ENCODE data around the gene PRKCA.

PRKCA gene

DNA sequence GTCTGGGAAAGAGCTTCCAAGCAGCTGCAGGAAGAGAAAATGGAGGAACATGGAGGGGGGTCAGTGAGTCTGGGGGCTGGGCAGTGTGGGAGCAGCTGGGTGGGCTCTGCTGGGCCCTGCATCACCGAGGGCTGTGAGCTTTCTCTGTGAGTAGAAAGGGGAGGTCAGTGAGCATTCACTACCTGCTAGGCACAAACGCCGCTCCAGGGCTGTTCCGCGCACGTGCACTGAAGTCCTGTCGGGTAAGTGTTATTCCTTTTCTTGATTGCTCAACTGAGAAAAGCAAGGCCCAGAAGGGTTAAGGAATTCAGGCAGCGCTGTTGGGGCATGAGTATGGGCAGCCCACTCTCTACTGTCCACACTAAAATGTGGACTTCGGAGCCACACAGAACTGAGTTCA, 537.2 kb downstream of the PRKCA start:
- DNase-seq (ENCODE audit: low read depth), result no peak

DNA sequence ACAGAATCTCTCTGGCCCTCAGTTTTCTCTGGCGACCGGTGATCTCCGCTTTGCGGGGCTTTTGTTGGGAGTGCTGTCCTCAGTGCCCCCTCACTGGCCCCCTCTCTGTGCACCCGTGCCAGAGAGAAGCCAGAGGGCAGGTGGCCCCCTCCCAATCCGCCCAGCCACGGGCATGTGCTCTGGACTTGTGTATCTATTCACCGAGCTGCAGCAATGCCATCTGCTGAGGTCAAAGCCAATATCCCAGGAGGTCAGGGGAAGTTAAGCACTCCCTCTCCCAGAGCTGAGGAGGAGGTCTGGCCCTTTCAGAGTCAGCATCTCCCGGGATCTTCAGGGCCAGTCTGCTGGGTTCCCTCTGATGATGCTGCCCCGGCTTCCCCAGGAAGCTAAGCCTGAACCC, 537.6 kb downstream of the PRKCA start:
- no peak for DNase-seq (ENCODE audit: low read depth)

DNA sequence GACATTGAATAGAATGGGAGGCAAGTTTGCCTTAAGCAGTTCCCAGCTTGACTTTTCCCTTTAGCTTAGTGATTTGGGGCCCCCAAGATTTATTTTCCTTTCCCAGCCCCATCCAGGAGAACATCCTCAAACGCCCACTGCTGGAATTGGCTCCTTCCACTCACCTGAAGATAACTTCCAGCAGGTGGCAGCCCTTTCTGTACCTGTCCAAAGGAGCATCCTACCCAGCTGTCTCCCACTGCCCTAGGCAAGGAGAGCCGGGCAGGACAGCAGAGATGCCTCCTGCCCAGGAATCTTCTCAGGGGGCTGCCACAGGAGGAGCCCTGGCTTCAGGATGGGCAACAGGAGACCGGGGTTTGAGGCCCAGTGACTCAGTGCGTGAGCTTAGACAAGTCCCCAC, 538.9 kb downstream of the PRKCA start:
- no peak for DNase-seq (ENCODE audit: low read depth)

DNA sequence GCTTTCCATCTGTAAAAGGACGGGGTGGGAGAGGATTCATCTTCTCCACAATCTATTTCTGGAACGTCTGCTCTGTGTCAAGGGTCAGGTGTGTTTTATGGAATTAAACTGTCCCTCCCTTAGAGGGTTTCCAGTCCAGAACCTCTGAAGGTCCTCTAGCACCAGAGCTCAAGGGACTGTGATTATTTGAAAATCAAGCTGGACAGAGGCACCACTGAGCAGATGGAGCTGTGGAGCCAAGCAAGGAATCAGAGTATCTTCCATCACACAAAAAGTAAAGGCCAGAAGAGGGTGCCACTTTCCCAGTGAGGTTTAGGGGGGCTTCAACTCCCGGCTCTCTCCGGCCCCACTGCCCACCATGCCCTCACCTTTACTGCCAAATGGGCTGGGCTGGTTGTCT, 539.3 kb downstream of the PRKCA start:
- DNase-seq (ENCODE audit: low read depth), result no peak

DNA sequence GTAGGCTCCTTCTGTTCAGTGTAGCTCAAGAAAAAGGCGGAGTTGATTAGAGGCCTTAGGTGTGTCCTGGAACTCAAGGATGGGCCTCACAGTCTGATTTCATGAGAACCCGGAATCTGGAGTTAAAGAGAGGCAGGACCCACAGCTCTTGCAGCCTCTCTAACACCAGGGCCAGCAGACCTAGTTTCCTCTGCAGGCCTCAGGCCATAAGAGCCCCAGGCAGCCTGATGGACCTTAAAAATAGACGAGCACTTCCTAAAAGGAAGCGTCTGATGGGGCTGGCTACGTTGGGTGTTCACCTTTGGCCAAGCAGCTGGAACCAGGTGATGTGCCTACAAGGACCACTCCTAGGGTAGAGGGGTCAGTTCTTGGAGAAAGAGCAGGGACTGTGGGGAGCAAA, 540.1 kb downstream of the PRKCA start:
- no peak for DNase-seq (ENCODE audit: low read depth)

DNA sequence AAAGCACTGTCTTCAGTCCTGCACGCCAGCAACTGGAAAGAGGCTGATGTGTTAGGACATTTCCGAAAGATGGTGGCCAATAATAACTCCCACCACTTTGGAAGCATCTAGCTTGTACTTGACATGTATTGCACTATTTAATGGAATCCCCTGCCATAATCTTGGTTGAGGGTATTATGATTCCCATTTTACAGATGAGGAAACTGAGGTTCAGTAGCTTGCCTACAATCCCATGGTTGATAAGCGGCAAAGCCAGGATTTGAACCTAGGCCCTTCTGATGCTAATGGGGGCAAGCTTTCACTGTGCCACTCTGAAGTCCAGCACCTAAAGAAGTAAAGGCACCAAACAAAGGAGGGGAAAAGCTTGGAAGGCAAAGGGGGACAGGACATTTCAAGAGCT, 540.5 kb downstream of the PRKCA start:
- DNase-seq (ENCODE audit: low read depth), result no peak

DNA sequence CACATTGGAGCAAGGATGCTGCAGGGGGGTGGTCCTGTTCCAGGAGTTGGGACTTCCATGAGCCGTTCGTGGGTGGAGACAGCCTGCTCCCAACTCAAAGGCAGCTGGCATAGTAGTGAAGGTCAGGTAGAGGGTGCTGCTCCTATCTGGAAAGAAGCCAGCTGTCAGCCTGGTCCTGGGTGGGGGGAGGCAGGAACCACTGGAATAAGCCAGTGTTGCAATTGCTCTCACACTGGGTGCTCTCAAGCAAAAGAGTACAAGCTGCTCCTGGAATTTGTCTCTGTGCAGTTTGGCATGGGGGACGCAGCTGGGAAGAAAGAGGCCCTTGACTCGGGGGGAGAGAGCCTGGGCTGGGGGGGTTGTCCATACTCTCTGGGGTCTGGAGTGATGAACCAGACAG, 541.2 kb downstream of the PRKCA start:
- no peak for DNase-seq (ENCODE audit: low read depth)

DNA sequence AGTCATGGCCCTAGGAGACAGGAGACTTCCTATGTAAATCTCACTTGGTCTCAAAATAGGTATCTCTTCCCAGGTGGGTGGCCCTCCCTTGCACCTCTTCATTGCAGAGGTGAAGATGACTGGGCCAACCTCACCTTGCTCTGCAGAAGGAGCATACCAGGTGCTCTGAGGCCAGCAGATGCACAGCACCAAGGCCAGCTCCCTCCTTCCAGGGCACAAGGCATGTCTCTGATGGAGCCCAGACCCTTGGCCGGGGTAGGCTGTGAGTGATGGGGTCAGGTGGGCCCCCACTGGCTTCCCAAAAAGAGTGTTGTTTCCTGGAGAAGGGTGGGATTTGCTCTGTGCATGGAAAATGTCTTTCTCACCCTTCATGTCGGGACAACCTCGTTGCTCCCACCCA, 545.3 kb downstream of the PRKCA start:
- no peak for DNase-seq (ENCODE audit: low read depth)

DNA sequence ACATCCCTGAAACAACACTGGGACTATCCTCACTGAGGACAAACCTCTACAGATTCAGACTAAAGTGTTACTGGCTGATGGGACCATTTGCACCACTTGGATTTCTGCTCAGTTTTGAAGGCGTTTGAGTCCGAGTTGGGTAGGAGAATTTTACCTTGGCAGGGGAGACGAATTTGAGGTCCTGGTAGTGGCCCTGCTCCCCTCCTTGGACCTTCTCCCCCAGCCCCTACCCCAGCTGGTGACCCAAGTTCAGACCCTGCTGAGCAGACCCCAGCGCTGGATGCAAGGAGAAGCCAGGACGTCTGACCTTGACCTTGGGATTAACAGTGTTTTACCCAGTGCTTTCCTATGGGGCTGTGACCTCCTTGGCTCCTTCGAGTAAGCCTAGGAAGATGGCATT, 546.1 kb downstream of the PRKCA start:
- DNase-seq (ENCODE audit: low read depth), result no peak

DNA sequence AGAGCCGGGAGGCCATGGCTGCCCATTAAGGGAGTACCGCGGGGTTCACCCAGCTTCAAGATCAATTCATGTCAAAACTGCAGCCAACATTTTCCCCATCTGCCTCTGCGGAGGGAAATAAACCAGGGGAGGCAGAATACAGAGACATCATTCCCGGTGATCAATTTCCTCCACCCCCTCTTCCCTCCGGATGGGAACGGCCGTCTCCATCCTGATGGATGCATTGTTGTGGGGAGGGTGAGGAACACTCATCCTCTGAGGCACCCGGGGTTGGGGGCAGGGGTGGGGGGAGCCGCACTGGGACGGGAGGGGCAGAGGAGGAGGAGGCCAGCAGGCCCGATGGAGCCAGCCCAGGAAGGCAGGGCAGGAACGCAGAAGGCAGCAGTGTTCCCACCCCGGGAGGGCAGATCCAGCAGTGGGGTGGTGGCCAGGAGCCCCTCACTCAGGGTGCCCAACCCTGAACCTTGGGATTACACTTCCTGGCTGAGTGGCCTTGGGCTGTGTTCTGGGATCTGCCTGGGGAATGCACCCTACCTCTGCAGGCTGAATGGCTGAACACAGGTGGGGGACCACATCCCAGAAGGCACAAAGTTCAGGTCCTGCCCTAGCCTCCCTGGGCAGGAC, 546.7 kb downstream of the PRKCA start:
- no peak for DNase-seq (ENCODE audit: low read depth)

DNA sequence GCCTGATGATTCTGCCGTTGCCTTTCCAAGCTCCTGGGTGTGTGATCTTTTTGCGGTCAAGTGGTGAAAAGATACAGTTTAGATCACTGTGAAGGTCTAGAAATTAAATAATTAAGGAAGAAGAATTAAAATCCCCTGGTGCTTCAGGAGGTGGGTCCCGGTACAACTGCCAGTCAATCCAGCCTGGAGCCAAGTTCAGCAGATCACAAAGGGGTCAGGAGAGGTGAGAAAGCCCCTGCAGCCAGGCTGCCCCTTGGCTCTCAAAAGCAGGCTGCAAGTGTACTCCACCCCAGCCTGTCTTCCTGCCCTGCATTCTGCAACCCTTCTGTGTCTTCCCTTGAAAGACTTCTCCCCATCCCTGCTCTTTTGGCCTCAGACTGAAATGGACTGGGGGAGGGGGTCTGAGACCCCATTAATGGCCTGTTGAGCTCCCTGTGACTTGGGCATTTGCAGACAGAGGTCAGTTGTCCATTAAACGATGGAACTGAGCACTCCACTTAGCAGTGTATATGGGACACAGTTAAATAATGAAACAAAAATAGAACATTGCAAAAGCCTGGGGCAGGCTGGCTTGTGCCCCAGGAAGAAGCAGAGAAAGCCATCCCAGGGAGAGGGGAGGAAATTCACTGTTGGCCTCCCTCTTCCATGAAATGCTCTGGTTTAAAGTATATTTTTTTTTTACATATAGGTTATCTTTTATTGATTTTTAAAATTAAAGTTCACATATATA, 547.6 kb downstream of the PRKCA start:
- no peak for DNase-seq (ENCODE audit: low read depth)

DNA sequence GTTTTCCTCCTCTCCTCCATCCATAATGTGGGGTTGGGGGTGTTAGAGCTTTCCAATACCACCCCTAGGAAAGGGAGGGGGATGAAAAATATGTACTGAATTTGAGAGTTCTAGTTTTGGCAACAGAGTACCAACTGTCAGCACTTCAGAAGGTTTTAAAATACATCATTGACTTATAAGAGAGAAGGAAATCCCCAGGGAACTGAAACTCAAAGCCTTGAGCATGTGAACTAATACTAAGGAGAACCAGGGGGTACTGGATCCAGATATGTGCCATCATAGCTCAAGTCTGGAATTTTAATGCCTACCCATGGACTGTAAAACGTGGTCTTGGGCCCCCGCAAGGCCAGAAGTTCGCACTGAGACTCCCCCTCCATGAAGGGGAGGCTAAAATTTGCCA, 548.3 kb downstream of the PRKCA start:
- DNase-seq (ENCODE audit: low read depth), result no peak

DNA sequence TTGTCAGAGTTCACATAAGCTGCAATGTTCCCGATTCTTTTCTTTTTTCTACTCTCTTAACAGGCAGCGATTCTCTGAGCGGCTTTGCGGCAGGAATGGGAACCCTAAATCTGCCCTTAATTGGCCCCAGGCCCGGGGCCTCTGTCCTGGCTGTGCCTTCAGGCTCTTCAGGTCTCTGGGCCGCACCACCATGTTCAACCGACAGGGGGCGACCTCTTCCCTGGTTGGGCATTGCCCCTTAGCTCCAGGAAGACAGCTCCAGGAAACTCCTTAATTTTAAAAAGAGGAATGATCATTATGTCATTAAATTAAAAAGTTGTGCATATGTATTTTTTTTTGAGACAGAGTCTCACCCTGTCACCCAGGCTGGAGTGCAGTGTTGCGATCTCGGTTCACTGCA, 552.8 kb downstream of the PRKCA start:
- no peak for DNase-seq (ENCODE audit: low read depth)

DNA sequence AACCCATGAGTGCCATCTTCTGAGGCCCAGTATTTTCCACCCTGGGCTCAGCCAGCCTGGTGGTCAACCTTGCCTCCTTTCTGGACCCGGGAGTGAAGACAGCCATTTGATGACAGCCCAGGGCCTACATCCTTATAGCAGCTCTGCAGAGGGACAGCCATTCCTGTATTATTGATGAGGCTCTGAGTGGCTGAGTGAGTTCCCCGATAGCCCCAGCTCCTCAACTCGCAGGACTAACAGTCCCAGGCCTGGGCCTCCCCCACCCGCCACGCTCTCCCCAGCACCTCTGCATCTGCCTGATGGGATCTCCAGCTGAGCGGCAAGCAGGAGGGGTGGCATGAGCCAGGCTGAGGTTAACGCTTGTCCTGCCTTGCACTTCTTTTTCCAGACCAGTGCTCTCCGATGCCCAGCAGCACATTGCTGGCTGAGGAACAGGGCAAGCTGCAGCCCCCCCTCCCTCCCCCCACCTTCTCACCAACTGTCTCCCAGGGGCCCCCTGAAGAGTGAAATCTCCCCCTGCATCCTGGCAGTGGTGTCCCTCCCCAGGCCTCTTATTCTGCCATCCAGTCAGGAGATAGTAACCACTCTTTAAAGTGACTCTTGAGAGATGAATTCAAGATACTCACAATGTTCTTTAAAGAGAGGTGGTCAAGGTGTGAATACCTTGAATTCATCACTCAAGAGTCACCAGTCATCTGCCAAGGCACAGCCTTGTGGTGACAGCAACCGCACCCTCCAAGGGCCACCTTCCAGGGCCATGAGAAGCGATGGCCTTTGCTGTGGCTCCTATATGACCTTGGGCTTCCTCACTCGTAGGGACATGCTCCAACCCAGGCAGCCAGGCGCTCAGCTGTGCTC, 556.0 kb downstream of the PRKCA start:
- DNase-seq (ENCODE audit: low read depth), result no peak

DNA sequence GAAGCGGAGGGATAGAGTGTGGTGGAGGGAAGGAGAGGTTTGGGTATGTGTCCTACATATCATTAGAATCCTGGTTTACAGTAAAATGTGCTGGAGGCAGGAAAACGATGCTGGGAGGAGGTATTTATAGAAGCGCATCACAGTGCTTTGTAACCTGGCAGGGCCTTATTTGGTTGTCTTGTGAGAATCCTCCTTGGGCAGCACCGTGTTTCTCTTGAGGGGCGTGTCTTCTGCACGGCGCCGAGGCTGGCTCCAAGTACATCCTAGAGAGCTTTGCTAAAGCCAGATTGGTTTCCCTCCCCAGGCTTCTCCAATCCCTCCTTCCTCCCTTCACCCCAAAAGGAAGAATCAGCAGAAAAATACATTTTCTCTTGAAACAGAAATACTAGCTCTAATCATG, 556.9 kb downstream of the PRKCA start:
- no peak for DNase-seq (ENCODE audit: low read depth)

DNA sequence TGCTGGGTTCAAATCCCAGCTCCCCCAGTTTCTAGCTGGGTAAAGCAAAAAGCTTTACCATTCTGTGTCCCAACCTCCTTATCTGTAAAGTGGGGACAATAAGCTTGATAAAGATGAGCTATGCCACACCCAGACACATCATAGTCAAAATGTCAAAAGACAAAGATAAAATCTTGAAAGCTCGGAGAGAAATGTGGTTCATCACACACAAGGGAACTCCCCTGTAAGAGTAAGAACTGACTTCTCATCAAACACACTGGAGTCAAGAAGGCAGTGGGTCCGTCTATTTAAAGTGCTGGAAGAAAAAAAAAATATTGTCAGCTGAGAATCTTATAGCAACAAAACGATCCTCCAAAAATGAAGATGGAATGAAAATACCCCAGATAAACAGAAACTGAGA, 557.8 kb downstream of the PRKCA start:
- DNase-seq (ENCODE audit: low read depth), result no peak
